MCF 10A (cell line): ENCODE results near the gene SLC22A13. TPM values are rescaled to one million over a fixed set of nuclear protein-coding genes. Genes with fewer than 3 reads are reported as not detected.
A peak's percentile ranks its signal among the peaks of the same experiment; 100 is the strongest.

Experiments used
- BruUV-seq: library from RNA; stranded (reverse); fragments of 400-500 nt; replicated peaks from 2 replicates; lab custom pipeline; 2021; lab: Mats Ljungman, UMichigan
- CTCF ChIA-PET: fragments of 300-600 bp; sonication (Branson Sonifier 250); formaldehyde crosslinking; extraction: SDS; loops from one replicate; lab custom pipeline; 2021; ENCODE audit warnings: antibody characterized with exemption, inconsistent platforms; lab: Yijun Ruan, JAX
- POLR2A ChIA-PET: fragments of 300-600, 350-650 bp; sonication (Branson Sonifier 250); formaldehyde crosslinking; extraction: SDS; loops from one replicate; lab custom pipeline; 2020; ENCODE audit warnings: antibody characterized with exemption, inconsistent platforms; lab: Yijun Ruan, JAX
- DNase-seq: peaks from one replicate; pipeline ENCODE4 v3.0.0-alpha.2; 2018; ENCODE audit not compliant: unreplicated experiment
- H3K27ac Mint-ChIP-seq: one replicate; pipeline ENCODE4 v1.8.0; 2022; ENCODE audit warnings: mild to moderate bottlenecking, low read depth, mixed read lengths; ENCODE audit not compliant: unreplicated experiment
- H3K27me3 Mint-ChIP-seq: one replicate; pipeline ENCODE4 v1.8.0; 2022; ENCODE audit warnings: mixed read lengths; ENCODE audit not compliant: insufficient read depth, unreplicated experiment
- H3K36me3 Mint-ChIP-seq: one replicate; pipeline ENCODE4 v1.8.0; 2022; ENCODE audit warnings: mild to moderate bottlenecking, moderate library complexity, mixed read lengths; ENCODE audit not compliant: insufficient read depth, unreplicated experiment
- H3K4me1 Mint-ChIP-seq: one replicate; pipeline ENCODE4 v1.8.0; 2022; ENCODE audit warnings: mixed read lengths; ENCODE audit not compliant: insufficient read depth, unreplicated experiment
- H3K4me3 Mint-ChIP-seq: one replicate; pipeline ENCODE4 v1.8.0; 2022; ENCODE audit warnings: mild to moderate bottlenecking, moderate library complexity, mixed read lengths; ENCODE audit not compliant: unreplicated experiment
- H3K9me3 Mint-ChIP-seq: one replicate; pipeline ENCODE4 v1.8.0; 2022; ENCODE audit warnings: mixed read lengths; ENCODE audit not compliant: unreplicated experiment
- CTCF ChIP-seq: fragments of 200-600 bp; IDR thresholded peaks from one replicate; pipeline ENCODE4 v1.8.0; 2022; ENCODE audit warnings: antibody characterized with exemption, mild to moderate bottlenecking; ENCODE audit not compliant: unreplicated experiment
- intact Hi-C: fragments of 100-400 bp; cut with micrococcal nuclease; formaldehyde crosslinking; loops from 2 replicates; pipeline ENCODE4 v1.14.1; 2022
- total RNA-seq: library from RNA; stranded (reverse); gene quantifications from 2 replicates; pipeline ENCODE4 v1.2.3, GENCODE V29; 2022

The SLC22A13 gene
- total RNA-seq, 1 experiment from 2014 or later: 1.9 TPM

DNA sequence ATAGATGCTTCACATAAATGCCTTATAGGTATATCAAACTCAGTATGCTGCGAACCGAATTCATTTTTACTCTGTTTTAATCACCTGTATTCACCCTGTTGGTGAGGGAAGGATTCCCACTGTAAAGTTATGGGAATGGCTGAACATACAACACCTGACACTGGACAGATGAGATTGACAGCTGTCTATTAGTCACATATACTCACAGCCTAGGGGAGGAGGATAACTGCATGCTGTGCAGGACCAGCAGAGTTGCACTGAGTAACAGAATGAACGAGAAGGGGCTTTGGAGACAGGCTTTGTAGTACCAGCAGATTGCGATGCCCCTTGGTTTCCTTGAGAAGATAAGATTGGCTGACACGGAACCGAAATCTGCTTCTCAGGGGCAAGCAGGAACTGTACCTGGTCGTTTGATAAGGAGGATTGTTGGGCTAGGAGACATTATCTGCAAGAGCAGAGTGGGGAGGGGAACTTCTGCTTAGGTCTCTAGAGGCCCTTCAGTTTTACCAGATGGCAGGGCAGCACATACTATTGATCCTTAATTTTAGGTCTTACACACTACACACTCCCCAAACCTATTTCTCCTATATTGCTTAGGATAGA is 43.5 kb upstream of the SLC22A13 start:
- H3K4me3 Mint-ChIP-seq: no peak overlapping the region
- ChIA-PET CTCF (interaction anchor here (1.4 kb wide), 1 partner anchor 300 kb away, joined by 4 read pairs; no protein-coding TSS in a partner anchor), POLR2A (interaction anchor here (0.7 to 1.3 kb wide), 2 partner anchors 10 to 34 kb away, joined by 4 read pairs; no protein-coding TSS in a partner anchor)
- DNase-seq: no peak
- BruUV-seq: no TSS peak
- H3K27ac Mint-ChIP-seq: peak overlapping the region; percentile 25
- peaks cover 12% of the 10 kb centered on the region for H3K4me1 Mint-ChIP-seq
- peaks cover 64% of the 10 kb centered on the region for H3K36me3 Mint-ChIP-seq
- H3K27me3 Mint-ChIP-seq: no peaks in the 10 kb centered on the region
- TF ChIP-seq CTCF: no peak
- intact Hi-C loops: no loop called here
- no peaks in the 10 kb centered on the region for H3K9me3 Mint-ChIP-seq

- POLR2A ChIA-PET: interaction anchor here (1.5 kb wide), 1 partner anchor 59 kb away, joined by 9 read pairs; the partner anchor contains the start of gene OXSR1
- no peaks in the 10 kb centered on the region for H3K27me3 Mint-ChIP-seq
- H3K4me3 Mint-ChIP-seq: no peak overlapping the region
- peaks cover 44% of the 10 kb centered on the region for H3K36me3 Mint-ChIP-seq
- no TSS peak for BruUV-seq
- CTCF ChIA-PET: no interaction called here
- intact Hi-C loops: no loop called here
- no peak overlapping the region for H3K27ac Mint-ChIP-seq
- no peak for TF ChIP-seq CTCF
- peaks cover 25% of the 10 kb centered on the region for H3K4me1 Mint-ChIP-seq
- no peak for DNase-seq
- no peaks in the 10 kb centered on the region for H3K9me3 Mint-ChIP-seq
These were observed 41.3 kb upstream of the SLC22A13 start for GRCh38 chr3:38224357-38224756.

GRCh38 chr3:38226273-38226672 is 39.3 kb upstream of the SLC22A13 start:
- H3K4me1 Mint-ChIP-seq: peaks cover 20% of the 10 kb centered on the region

More at GRCh38 chr3:38226273-38226672, 39.3 kb upstream of the SLC22A13 start:
- H3K27ac Mint-ChIP-seq: peak overlapping the region; percentile 8
- TF ChIP-seq CTCF: no peak
- no peaks in the 10 kb centered on the region for H3K27me3 Mint-ChIP-seq
- no peak overlapping the region for H3K4me3 Mint-ChIP-seq
- peaks cover 41% of the 10 kb centered on the region for H3K36me3 Mint-ChIP-seq
- H3K9me3 Mint-ChIP-seq: no peaks in the 10 kb centered on the region
- intact Hi-C loops: loop anchor here (5.0 kb wide), 1 partner anchor 89 kb away; the partner anchor contains the start of genes ACAA1 and MYD88
- DNase-seq: no peak
- ChIA-PET POLR2A (interaction anchor here (0.5 to 4.1 kb wide), 7 partner anchors 10 to 347 kb away, joined by 3 to 25 read pairs (median 4); partner anchors contain the start of genes ACAA1 and OXSR1), CTCF (interaction anchor here (0.6 to 1.2 kb wide), 2 partner anchors 10 to 63 kb away, joined by 3 read pairs; no protein-coding TSS in a partner anchor)
- BruUV-seq: TSS peak; percentile 6
